ENCODE results near the gene GJB3.
"Not testable (repeated sequence)": the region's sequence is repeated elsewhere in the genome, so short reads cannot be mapped to it uniquely, and the experiment has no call there.

The GJB3 gene

DNA sequence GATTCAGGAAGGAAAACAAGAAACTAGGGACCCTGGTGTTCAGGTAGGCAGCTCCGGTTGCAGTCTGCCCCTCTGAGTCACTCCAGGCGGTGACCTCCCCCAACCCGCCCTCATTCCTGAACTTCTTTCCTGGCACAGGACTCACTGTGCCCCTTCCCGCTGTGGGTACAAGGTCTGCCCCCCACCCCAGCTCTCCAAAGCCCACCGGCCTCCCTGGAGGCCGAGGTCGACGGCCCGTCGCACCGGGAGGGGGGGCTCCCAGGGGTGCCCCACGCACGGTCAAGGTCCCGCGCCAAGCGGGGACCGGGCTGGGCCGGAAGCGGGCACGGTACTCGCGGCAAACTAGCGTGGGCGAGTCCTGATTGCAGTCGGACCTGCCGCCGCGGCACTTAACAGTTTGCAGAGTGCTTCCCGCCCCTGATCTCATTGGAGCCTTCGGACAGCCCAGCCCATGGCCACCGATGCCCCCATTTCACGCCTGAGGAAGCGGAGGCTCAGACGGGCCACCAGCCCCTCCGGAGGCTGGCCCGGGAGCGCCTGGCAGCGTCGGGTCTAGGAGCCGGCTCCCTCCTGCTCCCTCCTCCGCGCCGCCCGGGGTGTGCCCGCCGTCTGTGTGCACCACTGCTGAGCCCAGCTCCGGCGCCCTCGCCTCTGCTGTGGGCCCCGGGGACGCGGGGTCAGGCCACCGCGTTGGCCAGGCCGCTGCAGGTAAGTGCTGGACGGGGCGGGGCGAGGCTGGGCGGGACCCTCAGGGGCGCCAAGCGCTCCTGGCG lies at the start of gene GJB3:
Gene GJB3, plus strand, starts transcription at position 144 of the 773 bp plus-strand sequence. CDS start 3,549 bp downstream, outside the sequence.
- no peak for DNase-seq

DNA sequence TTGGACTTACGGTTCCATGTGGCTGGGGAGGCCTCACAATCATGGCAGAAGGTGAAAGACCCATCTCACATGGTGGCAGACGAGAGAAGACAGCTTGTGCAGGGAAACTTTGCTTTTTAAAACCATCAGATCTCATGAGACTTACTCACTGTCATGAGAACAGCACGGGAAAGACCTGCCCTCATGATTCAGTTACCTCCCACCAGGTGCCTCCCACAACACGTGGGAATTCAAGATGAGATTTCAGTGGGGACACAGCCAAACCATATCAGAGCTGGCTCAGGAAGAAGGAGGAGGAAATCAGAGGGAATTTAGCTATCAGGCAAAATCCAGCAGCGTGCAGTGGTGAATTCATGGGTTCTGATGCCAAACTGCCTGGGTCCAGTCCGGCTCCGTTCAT lies 48.2 kb upstream of the GJB3 start:
- not testable (repeated sequence) for DNase-seq

DNA sequence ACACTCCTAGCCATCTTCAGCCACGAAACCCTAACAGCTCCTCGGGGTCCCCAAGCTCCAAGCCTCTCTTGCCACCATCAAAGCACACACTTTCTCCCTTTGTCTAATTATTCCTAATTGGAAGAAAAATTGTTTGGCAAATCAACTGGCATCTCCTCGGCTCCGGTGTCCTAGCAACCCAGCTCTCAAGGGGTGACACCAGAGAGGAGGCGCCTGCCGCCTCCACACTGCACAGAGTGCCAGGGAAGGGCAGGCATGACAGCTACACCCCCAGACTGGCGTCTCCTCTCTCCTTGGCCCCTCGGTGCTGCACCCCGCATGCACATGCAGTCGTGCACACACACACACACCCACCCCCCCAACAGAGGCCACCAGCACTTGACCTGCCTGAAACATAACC lies 44.3 kb upstream of the GJB3 start:
- no peak for DNase-seq

DNA sequence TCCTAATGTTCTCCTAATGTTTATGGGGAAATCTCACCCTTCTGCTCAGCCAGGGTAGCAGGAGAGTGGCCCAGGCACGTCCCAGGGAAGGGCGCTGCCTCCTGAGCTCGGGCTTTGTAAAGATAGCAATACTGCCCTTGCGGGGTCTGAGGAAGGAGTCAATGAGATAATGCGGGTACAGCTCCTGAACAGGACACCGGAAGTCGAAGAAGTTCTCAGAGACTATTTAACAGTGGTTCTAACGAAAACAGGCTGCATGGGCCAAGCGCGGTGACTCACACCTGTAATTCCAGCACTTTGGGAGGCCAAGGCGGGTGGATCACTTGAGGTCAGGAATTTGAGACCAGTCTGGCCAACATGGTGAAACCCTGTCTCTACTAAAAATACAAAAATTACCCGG lies 43.8 kb upstream of the GJB3 start:
- DNase-seq, result not testable (repeated sequence)

DNA sequence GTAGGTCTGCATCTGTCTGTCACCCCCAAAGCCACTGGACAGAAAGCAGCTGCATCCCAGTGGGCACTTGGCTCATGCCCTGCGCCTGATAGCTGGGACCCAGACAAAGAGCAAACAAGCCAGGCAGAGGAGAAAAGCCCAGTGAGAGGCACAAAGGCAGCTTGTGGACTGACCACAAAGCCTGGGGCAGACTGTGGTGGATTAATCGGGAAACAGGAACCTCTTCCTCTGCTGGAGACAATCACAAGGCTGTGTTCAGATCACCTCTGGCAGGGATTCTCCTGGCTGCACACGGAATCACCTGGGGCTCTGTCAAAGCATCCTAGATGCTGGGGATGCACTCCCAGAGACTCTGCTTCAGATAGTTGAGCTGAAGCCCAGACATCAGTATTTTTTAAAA lies 41.4 kb upstream of the GJB3 start:
- DNase-seq, result no peak

DNA sequence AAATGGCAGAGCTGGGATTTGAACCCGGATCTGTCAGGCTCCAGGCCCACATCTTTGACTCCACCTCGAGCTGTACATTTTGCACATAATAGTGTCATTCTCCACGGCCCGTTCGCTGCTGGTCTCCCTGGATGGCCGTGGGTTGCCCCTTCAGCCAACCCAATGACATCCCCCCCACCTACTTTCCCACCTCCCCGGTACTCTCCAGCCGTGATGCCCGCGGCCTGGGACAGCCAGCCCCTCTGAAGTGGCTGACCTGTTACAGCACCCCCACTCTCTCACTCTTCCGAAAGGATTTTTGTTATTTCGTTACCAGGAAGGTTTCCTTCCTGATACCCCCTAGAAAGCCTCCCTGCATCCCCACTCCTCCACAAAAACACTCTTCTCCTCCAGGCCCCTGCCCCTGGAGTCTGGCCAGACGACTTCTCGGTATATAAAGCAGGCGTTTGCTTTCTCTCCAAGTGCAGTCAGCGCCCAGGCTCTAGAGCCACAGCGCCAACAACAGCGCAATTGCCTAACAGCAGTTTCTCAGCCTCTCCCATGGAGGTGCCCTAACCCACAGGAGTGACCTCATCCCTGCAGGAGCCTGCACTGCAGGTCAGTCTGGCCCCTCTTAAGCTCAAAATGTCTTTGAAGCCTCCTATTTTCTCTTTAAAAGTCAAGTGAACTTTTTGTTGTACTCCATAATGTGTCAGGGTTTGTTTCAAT lies 40.7 kb upstream of the GJB3 start:
- no peak for DNase-seq

DNA sequence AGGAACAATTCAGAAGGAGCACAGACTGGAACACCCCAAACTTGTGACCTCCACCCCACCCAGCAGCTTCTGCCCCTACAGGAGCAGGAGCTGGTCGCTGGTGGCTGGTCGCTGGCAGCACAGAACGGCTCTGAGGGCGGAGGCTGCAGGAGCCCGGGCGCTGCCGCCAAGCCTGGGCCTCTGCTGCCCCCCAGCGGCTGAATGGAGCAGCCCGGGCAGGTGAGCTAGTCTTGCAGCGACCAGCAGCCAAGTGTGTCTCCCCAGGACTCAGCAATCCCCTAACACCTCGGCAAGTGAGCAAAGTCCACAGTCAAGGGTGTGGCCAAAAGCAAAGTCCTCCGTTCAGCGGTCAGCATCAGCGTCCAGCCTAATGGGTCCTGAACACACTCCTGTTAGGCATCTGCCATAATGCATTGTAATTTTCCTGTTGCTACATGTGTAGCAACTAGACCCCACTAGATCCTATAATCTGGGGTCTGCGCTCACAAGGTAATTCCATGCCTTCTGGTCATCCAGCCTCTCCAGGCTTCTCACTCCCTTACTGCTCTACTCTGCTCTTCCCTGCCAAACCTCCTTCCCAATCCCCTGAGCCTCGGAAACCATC lies 38.2 kb upstream of the GJB3 start:
- DNase-seq, result peak; percentile 50

DNA sequence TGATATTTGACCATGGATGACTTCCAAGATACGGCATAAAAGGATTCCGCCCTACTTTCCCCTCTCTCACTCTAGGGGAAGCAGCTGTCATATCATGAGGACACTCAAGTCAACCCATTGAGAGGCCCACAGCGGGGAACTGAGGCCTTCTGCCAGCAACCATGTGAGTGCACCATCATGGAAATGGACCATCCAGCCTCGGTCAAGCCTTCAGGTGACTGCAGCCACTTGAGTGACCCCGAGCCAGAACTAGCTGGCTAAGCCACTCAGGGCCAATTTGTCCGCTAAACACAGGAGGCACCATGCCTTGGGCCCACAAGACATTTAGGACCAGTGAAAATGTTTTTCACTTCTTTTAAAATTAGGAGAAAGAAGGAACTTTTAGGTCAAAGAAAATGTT lies 37.2 kb upstream of the GJB3 start:
- peak; percentile 5 for DNase-seq

DNA sequence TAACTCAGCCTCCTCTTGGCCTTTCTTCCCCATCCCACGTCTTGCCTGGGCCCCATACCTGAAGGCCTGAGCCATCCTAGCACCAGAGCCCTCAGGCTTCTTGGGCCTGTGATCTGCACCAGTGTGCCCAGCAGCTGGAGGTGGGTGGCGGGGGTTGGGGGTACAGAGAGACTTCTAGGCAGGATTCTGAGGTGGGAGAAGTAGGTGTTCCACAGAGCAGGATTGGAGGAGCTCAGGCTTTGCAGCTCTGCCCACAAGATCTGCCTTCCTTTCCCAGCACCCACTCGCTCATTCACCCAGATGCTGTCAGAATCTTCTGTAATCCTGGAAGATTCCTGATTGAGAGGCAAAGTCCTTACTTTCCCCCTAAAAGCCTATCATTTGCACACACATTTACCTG lies 36.2 kb upstream of the GJB3 start:
- no peak for DNase-seq

DNA sequence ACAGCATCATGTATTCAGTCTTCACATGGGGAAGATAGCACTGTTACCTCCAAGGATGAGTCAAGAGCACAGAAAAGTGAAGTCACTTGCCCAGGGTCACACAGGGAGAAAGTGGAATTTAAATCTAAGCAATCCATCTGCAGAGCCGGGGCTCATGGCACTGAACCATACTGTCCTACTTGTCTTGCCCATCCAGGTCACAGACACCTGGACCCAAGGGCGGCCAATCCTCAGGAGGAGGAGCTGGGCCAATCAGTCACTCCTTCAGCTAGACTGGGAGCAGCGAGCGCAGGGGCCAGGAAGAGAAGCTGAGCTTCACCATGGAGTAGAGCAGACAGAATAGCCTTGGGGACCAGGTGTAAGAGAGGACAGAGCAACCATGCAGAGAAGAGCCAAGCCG lies 35.3 kb upstream of the GJB3 start:
- no peak for DNase-seq

DNA sequence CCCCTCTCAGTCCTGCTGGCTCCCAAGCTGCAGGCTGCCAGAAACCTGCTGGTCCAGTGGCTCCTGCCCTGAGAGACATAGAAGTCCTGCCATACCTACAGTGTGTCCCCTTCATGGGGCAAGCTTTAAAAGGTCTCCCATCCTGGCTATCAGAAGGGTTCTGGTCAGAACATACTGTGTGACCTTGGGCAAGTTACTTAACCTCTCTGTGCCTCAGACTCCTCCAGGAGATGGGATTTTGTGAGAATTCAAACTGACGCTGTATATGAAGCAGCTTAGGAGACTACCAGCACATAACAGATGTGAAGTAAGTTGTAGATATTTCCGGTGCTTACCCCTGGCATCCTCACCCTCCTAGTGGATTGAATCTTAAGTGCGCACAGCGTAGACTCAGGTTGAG lies 34.9 kb upstream of the GJB3 start:
- no peak for DNase-seq

DNA sequence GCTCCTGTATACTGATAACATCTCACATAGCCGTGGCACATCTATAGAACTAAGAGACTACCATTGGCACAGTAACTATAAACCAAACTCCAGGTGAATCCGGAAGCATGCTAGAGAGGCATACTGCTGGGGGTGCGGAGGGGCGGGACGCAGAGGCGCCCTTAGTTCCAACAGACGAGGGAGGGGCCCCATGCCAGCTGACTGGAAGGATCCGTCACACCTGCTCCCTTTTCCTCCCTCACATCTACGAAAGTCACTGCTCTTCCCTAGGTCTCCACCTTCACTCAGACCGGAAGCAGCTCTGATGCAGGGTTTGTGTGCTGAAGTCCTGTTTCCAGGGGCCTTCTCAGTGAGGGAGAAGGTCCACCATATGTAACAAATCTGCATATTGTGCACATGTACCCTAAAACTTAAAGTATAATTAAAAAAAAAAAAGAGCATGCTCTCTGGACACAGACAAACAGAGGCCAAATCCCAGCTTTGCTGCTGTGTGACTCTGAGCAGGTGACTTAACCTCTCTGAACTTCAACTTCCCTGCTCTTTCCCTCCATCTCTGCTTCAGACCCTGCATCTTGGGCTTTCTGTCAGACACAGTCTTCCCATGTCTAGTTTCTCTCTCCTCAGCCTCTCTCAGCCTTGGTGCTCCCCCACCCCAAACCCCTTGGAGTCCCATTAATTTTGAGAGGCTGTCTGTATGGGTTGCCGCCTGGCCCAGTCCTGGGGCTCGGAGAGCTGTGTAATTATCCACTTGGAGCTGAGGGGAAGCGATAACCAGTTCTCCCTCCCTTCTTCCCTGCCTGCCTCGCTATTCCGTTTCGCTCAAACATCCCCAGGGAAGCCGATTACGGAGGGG lies 34.0 kb upstream of the GJB3 start:
- DNase-seq, result no peak

DNA sequence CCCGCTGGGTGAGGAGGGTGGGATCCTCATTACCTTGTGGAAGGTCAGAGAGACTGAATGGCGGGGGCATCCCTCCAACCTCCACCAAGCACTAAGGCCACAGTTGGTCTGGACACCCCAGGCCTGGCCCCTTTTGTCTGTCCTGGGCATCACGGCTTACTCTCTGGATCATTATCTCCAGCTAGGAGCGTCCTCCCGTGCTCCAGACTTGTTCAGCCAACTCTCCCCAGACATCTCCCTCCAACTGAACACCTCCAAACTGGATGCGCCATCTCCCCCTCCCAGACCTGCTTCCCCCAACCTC lies 33.4 kb upstream of the GJB3 start:
- no peak for DNase-seq

DNA sequence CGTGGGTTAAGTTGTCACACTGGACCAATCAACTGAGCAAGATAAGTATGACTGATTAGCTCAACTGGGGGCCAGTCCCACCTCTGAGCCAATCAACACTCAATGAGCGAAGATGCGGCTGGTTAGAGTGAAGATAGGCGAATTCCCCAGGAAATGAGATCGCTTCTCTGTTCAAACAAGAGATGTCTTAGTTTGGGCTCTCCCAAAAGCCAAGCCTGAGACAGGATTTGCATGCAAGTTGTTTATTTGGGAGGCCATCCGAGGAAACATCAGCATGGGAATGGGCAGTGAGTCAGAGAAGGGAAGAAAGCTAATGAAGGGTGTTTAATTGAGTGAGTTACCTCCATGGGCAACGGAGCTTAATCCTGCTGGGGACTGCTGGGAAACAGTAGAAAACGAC lies 31.0 kb upstream of the GJB3 start:
- DNase-seq, result no peak

DNA sequence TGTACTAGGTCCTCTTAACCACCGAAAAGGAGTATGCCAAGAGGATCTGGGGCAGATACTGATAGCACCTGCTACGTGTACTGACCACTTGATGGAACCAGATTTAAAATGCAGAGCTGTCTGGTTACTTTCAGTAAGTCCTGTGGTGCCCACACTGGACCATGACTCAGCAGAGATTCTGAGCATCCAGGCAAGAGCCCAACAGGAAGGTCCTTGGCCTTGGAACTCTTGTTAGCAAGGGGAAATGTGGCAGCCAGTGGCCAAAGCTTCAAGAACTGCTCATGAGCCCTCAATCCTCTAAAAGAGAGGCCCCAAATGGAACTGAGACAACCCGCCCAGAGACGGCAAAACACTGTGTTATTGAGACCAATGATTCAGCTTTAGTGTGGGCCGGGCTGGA lies 30.4 kb upstream of the GJB3 start:
- no peak for DNase-seq

DNA sequence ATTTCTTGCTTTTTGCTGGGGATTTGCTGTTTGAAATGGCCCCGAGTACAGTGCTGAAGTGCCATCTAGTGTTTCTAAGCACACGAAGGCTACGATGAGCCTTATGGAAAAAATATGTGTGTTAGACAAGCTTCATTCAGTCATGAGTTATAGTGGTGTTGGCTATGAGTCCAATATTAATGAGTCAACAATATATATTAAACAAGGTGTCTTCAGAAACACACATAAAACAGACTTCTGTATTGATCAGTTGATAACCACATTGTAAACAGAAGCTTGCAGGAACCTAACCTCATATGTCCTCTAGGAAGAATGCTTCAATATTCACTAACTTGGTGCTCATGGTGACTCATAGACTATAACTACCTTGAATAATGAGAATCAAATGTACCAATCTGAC lies 27.9 kb upstream of the GJB3 start:
- no peak for DNase-seq

DNA sequence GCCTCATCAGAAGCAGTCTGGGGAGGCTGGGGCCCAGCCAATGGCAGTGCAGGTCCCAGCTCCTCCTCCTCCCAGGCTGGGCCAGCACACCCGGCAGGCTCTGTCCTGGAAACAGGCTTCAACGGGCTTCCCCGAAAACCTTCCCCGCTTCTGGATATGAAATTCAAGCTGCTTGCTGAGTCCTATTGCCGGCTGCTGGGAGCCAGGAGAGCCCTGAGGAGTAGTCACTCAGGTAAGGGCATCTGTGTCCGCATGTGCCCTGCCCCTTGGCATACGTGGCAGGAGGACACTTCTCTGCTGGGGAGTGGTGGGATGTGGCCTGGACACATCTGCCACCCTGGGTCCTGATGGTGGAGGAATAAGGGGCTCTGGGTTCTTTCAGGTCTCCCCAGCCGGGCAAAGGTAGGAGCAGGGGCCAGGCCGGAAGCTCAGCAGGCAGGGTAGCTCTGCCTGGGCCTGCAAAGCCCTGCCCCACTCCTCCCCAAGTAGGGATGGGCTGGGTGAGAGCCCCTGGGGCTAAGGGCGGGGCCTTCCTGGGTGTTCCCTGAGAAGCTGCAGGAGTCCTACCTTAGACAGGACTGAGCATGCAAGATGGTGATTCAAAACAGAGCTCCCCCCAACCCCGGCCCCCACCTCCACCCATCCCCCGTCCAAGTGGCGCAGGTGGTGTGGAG lies 25.9 kb upstream of the GJB3 start, which contains the start of gene GJB5:
Gene GJB5, plus strand, starts transcription at position 84 of the 674 bp plus-strand sequence. CDS start 2,284 bp downstream, outside the sequence.
- no peak for DNase-seq

DNA sequence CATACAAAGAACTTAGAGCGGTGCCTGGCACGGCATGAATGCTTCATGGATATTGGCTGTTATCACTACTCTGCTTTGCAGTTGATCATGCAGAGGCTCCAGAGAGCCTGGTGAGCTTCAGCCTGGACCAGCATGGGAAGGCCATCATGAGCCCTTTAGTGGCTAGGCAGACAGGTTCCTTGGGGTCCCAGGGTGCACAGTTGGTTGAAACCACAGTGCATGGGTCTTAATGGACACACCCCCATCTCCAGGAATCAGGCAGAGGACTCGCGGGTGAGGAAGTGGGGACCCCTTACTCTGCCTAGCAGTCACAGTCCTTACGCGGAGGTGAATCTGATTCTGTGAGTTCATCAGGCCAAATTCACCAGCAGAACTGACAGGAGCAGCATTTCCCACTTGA lies 25.1 kb upstream of the GJB3 start:
- DNase-seq, result no peak

DNA sequence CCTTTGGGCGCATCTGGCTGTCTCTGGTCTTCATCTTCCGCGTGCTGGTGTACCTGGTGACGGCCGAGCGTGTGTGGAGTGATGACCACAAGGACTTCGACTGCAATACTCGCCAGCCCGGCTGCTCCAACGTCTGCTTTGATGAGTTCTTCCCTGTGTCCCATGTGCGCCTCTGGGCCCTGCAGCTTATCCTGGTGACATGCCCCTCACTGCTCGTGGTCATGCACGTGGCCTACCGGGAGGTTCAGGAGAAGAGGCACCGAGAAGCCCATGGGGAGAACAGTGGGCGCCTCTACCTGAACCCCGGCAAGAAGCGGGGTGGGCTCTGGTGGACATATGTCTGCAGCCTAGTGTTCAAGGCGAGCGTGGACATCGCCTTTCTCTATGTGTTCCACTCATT lies 23.6 kb upstream of the GJB3 start:
- no peak for DNase-seq

DNA sequence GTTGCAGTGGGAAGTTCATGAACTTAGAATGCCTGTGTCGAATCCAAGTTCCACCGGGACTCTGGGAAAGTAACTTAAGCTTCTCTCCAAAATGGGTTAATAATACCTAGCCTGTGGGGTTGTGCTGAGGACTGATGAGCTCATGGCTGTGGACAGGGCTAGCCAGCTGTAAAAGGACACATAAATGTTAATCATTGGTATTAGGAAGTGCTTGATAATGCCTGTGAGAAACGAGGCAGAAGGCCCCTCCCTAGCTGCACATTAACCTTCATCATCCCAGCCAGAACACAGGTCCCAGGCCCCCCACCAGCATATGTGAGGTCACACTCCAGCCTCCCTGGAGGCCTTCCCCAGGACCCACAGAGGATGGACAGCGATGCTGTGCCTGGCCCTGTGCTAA lies 22.3 kb upstream of the GJB3 start:
- no peak for DNase-seq

DNA sequence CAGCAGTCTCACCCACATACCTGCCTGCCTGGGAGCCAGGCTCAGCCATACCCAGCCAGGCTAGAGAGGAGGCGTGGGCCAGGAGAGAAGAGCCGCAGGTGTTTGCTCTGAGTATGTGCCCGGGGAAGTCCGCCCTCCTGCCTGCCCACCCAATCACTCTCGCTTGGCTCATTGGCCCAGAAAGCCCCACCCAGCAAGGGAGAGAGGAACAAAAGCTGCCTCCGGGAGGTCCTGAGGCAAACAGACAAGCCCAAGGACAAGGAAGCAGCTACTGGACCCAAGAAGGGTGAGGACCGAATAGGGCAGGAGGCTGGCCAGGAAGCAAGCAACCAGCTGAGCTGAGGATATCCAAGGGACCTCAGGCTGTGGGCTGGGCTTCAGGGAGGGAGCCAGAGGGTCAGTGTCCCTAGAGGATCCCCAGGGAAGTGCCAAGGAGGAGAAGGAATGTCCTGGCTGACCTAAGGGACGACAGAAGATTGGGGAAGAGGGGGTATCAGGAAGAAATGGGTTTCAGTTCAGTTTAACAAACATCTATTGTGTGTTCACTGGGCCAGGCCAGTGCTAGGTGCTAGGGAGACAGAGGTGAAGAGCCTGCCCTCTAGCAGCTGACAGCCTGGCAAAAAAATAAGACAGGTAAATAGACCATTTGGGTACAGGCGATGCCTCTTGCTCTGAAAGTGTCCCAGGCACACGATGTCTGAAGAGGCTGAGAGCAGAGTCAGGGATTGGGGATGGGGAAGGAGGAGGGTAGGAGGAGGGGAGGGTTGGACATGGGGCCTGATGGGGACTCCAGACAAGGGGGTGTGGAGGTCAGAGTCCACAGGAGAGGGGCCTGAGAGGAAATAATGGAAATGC lies 21.3 kb upstream of the GJB3 start, which contains the start of gene GJB4:
Gene GJB4, plus strand, starts transcription at position 238 of the 855 bp plus-strand sequence. CDS start 1,515 bp downstream, outside the sequence.
- no peak for DNase-seq
